Transverse colon (tissue), 4 donors: ENCODE data around the gene TRAPPC14.

ENCODE experiments used
- EP300 ChIP-seq: sonication (generic); formaldehyde crosslinking; IDR thresholded peaks from one replicate; pipeline ENCODE4 v1.6.1; 2017; ENCODE audit warnings: antibody characterized with exemption, low read depth
- POLR2AphosphoS5 ChIP-seq, 3 donors: sonication (generic); formaldehyde crosslinking; IDR thresholded peaks; one replicate each; pipeline ENCODE4 v1.6.1; 2016; ENCODE audit warnings: antibody characterized with exemption in 3 of 3
- TF ChIP-seq, protein P1 (sequence below), 5 experiments: fragments of 200-600 bp in 3 of 5; fragments of 450-650 bp in 2 of 5; sonication (generic) in 3 of 5; IDR thresholded peaks; 1 replicate in 2 of 5; 2 replicates in 3 of 5; pipeline ENCODE4 v1.5.1; 2016 to 2017; ENCODE audit warnings: antibody characterized with exemption in 5 of 5, inconsistent platforms in 3 of 5, mild to moderate bottlenecking in 2 of 5, moderate library complexity in 1 of 5

DNA sequence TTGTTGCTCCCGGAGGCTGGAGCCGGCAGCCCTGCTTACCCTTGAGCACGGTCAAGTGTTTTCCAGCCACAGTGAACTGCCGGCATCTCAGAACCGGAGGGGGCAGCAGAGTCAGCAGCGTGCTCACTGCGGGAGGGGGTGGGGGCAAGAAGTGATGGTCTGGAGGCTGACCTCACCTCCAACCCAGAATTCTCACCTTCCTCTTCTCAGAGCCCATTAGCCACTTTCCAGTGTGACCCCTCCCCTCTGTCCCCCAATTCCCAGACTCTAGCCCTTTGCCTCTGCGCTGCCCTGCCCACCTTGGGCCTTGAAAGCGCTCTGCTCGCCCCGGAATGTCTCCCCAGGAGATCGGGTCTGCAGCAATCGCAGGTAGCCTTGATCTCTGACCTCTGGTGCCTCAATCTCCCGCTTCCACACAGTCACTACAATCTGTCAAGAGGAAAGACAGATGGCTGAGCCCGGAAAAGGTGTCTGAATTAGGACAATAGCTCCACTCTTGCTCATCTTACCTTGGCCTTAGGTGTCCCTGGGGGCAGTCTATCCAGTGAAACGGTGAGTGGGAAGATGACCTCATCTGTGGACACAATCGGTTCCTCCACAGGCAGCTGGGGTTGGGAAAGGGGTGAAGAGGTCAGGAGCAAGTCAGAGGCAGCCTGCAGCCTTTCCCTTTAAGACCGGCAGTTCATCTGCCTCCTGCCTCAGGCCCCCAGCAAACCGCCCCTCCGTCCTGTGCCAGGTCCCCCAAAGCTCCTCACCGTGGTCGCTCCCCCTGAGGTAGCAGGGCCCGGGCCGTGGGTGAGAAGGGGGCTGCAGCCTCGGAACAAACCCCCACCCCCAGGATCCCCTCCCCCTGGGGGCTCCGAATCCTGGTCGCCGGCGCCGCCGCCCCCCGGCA lies 942 bp downstream of the TRAPPC14 start:
- TF ChIP-seq, protein P1, sequence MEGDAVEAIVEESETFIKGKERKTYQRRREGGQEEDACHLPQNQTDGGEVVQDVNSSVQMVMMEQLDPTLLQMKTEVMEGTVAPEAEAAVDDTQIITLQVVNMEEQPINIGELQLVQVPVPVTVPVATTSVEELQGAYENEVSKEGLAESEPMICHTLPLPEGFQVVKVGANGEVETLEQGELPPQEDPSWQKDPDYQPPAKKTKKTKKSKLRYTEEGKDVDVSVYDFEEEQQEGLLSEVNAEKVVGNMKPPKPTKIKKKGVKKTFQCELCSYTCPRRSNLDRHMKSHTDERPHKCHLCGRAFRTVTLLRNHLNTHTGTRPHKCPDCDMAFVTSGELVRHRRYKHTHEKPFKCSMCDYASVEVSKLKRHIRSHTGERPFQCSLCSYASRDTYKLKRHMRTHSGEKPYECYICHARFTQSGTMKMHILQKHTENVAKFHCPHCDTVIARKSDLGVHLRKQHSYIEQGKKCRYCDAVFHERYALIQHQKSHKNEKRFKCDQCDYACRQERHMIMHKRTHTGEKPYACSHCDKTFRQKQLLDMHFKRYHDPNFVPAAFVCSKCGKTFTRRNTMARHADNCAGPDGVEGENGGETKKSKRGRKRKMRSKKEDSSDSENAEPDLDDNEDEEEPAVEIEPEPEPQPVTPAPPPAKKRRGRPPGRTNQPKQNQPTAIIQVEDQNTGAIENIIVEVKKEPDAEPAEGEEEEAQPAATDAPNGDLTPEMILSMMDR (IDR thresholded peaks at IDR 0.05) = peak in 2 of 5 experiments; percentile 4 to 9
- no peak for TF ChIP-seq EP300
- TF ChIP-seq POLR2AphosphoS5 (IDR thresholded peaks at IDR 0.05) = no peak
